HepG2 (cell line): ENCODE measurements around the gene CHST4. TPM values are rescaled to one million over a fixed set of nuclear protein-coding genes. Genes with fewer than 3 reads are reported as not detected.
A peak's percentile ranks its signal among the peaks of the same experiment; 100 is the strongest.

ENCODE experiments used
- ATF1 ChIP-seq: IDR thresholded peaks from 2 replicates; pipeline ENCODE4 v1.6.1; 2016; ENCODE audit warnings: mild to moderate bottlenecking, control low read depth
- BCLAF1 ChIP-seq: fragments of 450-650 bp; IDR thresholded peaks from 2 replicates; pipeline ENCODE4 v1.6.1; 2017; ENCODE audit warnings: mild to moderate bottlenecking
- GTF2F1 ChIP-seq: fragments of 150-350 bp; IDR thresholded peaks from 2 replicates; pipeline ENCODE4 v1.6.1; 2014; ENCODE audit warnings: low read length
- ISX ChIP-seq: sonication (generic); formaldehyde crosslinking; conservative IDR thresholded peaks from 2 replicates; pipeline ENCODE4 v1.5.0; 2020; ENCODE audit warnings: missing genetic modification reagents
- KDM6A ChIP-seq: IDR thresholded peaks from 2 replicates; pipeline ENCODE4 v1.6.1; 2016; ENCODE audit warnings: low read depth
- MAF1 ChIP-seq: sonication (generic); formaldehyde crosslinking; IDR thresholded peaks from 2 replicates; pipeline ENCODE4 v1.5.0; 2020; ENCODE audit warnings: missing genetic modification reagents, borderline replicate concordance
- MATR3 ChIP-seq: sonication (generic); formaldehyde crosslinking; IDR thresholded peaks from 2 replicates; pipeline ENCODE4 v1.4.0; 2020; ENCODE audit warnings: missing genetic modification reagents
- MIER2 ChIP-seq: IDR thresholded peaks from 2 replicates; pipeline ENCODE4 v1.6.1; 2016; ENCODE audit warnings: missing biosample characterization, missing genetic modification reagents
- NR1H2 ChIP-seq: sonication (generic); formaldehyde crosslinking; IDR thresholded peaks from 2 replicates; pipeline ENCODE4 v1.8.1; 2022; ENCODE audit warnings: low read depth, missing genetic modification reagents, borderline replicate concordance
- POLR2G ChIP-seq: fragments of 200-400 bp; formaldehyde crosslinking; IDR thresholded peaks from 2 replicates; pipeline ENCODE4 v1.6.1; 2018; ENCODE audit warnings: mild to moderate bottlenecking, low read depth, low read length, moderate library complexity
- PRDM4 ChIP-seq: sonication (generic); formaldehyde crosslinking; IDR thresholded peaks from 2 replicates; pipeline ENCODE4 v1.9.0; 2021; ENCODE audit warnings: missing genetic modification reagents, borderline replicate concordance
- SUZ12 ChIP-seq: fragments of 150-350 bp; IDR thresholded peaks from 2 replicates; pipeline ENCODE4 v1.6.1; 2014; ENCODE audit warnings: low read depth, low read length
- TFDP1 ChIP-seq: IDR thresholded peaks from 2 replicates; pipeline ENCODE4 v1.6.1; 2016; ENCODE audit warnings: missing compliant biosample characterization, missing genetic modification reagents, borderline replicate concordance
- YEATS2 ChIP-seq: sonication (generic); formaldehyde crosslinking; IDR thresholded peaks from 2 replicates; pipeline ENCODE4 v1.4.0; 2020; ENCODE audit warnings: missing genetic modification reagents, borderline replicate concordance
- ZKSCAN8 ChIP-seq: IDR thresholded peaks from 2 replicates; pipeline ENCODE4 v1.6.1; 2016; ENCODE audit warnings: borderline replicate concordance, missing genetic modification reagents, missing compliant biosample characterization
- ZNF30 ChIP-seq: sonication (generic); formaldehyde crosslinking; IDR thresholded peaks from 2 replicates; pipeline ENCODE4 v1.5.0; 2020; ENCODE audit warnings: mild to moderate bottlenecking, missing genetic modification reagents
- ZNF432 ChIP-seq: sonication (generic); formaldehyde crosslinking; IDR thresholded peaks from 2 replicates; pipeline ENCODE4 v1.5.0; 2020; ENCODE audit warnings: missing genetic modification reagents, mild to moderate bottlenecking, borderline replicate concordance
- ZNF549 ChIP-seq: sonication (generic); formaldehyde crosslinking; IDR thresholded peaks from 2 replicates; pipeline ENCODE4 v1.5.0; 2020; ENCODE audit warnings: missing genetic modification reagents
- ZNF792 ChIP-seq: IDR thresholded peaks from 2 replicates; pipeline ENCODE4 v1.6.1; 2016
- polyA plus RNA-seq, 8 experiments: library from polyadenylated mRNA; depleted of rRNA in 3 of 8; stranded (reverse) in 7 of 8; unstranded in 1 of 8; fragments of >200 nt; fragmentation: Illumina TruSeq in 4 of 8; extraction: Trizol in 4 of 8; gene quantifications; 2 replicates each; pipeline versions ENCODE4 v1.2.1 to v1.2.3, GENCODE V29; 2011 to 2016; ENCODE audit warnings: low read depth in 4 of 8, missing spikeins in 1 of 8, mixed read lengths in 1 of 8; ENCODE audit not compliant: insufficient read depth in 1 of 8
- total RNA-seq, 5 experiments: library from RNA; depleted of rRNA; stranded (reverse); fragments of >200 nt; fragmentation: Illumina TruSeq; extraction: Trizol; gene quantifications; 2 replicates each; pipeline ENCODE4 v1.2.3, GENCODE V29; 2016; ENCODE audit warnings: low read depth in 1 of 5
- TF ChIP-seq, protein P1 (sequence below): IDR thresholded peaks from 2 replicates; pipeline ENCODE4 v1.6.1; 2018; ENCODE audit warnings: missing genetic modification reagents
- TF ChIP-seq, protein P2 (sequence below): sonication (generic); formaldehyde crosslinking; IDR thresholded peaks from 2 replicates; pipeline ENCODE4 v1.4.0; 2020; ENCODE audit warnings: missing genetic modification reagents

The CHST4 gene
- total and polyA plus RNA-seq, 2 of the 13 experiments (the other 11 are each of a cell fraction or from before 2014, with no cell fraction given), result not detected

DNA sequence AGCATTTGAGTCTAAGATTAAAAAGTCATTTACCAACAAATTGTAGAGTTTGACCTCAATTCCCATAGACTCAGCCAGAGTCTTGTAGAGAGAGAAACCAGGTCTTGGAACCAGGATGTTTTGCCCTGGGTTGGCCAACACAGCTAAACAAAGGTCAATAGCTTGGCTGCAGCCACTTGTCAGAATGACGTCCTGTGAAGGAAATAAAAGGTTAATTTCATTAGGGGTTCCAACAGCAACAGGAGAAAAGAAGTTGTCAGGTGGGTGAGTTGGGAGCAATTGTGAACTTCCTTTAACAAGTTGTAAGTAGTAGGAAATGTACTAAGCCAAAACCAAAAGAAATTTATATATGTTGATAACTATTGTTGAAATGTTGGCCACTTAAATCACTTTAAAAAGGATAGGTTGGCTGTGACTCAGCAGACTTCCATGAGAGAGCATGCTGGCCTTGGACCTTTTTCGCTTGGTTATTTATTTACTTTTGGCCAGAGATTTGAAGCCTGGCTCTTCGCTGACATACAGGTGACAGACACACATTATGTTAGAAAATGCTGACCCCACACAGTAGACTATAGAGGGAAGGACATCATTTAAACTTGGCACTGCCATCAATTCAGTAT, 46.4 kb downstream of the CHST4 start (continued):
- TF ChIP-seq MAF1 (no peak), MATR3 (no peak), TFDP1 (CRISPR knock-in tag) (no peak), ATF1 (peak; percentile 68; the same call in 1 of the 2 replicates), YEATS2 (peak; percentile 28; the same call in 1 of the 2 replicates), GTF2F1 (no peak), PRDM4 (CRISPR knock-in tag) (no peak), POLR2G (peak; percentile 64), KDM6A (peak; percentile 83; the same call in 1 of the 2 replicates), ZKSCAN8 (CRISPR knock-in tag) (peak; percentile 89; the same call in 1 of the 2 replicates), ZNF549 (no peak), BCLAF1 (no peak), ZNF792 (CRISPR knock-in tag) (peak; percentile 63), SUZ12 (no peak), NR1H2 (CRISPR knock-in tag) (no peak), ZNF432 (no peak), ISX (no peak), MIER2 (CRISPR knock-in tag) (peak; percentile 32), ZNF30 (CRISPR knock-in tag) (no peak)
- TF ChIP-seq, protein P1, sequence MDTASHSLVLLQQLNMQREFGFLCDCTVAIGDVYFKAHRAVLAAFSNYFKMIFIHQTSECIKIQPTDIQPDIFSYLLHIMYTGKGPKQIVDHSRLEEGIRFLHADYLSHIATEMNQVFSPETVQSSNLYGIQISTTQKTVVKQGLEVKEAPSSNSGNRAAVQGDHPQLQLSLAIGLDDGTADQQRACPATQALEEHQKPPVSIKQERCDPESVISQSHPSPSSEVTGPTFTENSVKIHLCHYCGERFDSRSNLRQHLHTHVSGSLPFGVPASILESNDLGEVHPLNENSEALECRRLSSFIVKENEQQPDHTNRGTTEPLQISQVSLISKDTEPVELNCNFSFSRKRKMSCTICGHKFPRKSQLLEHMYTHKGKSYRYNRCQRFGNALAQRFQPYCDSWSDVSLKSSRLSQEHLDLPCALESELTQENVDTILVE (CRISPR knock-in tag), result no peak; the same call in 1 of the 2 replicates
- TF ChIP-seq, protein P2, sequence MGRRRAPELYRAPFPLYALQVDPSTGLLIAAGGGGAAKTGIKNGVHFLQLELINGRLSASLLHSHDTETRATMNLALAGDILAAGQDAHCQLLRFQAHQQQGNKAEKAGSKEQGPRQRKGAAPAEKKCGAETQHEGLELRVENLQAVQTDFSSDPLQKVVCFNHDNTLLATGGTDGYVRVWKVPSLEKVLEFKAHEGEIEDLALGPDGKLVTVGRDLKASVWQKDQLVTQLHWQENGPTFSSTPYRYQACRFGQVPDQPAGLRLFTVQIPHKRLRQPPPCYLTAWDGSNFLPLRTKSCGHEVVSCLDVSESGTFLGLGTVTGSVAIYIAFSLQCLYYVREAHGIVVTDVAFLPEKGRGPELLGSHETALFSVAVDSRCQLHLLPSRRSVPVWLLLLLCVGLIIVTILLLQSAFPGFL, result no peak
